Spleen (tissue), 11 donors: ENCODE results near the gene TRERF1. TPM values are rescaled to one million over a fixed set of nuclear protein-coding genes. Genes with fewer than 3 reads are reported as not detected.

Source experiments
- DNase-seq: peaks from one replicate; pipeline ENCODE4 v3.0.0-alpha.2; 2020
- H3K27ac ChIP-seq, 8 donors: fragments of 200-600 bp; sonication (generic) in 7 of 8; 1 replicate in 4 of 8; 2 replicates in 4 of 8; pipeline versions ENCODE4 v1.5.0 to v1.8.0; 2016 to 2021; ENCODE audit warnings: inconsistent platforms in 4 of 8, mild to moderate bottlenecking in 4 of 8, moderate library complexity in 1 of 8
- H3K27me3 ChIP-seq, 7 donors: fragments of 200-600 bp; sonication (generic) in 6 of 7; replicated peaks in 1 of 7; 1 replicate in 4 of 7; 2 replicates in 3 of 7; pipeline versions ENCODE4 v1.5.0 to v1.8.0; 2016 to 2021; ENCODE audit warnings: inconsistent platforms in 3 of 7, mild to moderate bottlenecking in 1 of 7
- H3K36me3 ChIP-seq, 6 donors: fragments of 200-600 bp; sonication (generic) in 5 of 6; 1 replicate in 4 of 6; 2 replicates in 2 of 6; pipeline versions ENCODE4 v1.5.0 to v1.8.0; 2016 to 2021; ENCODE audit warnings: inconsistent platforms in 2 of 6
- H3K4me1 ChIP-seq, 6 donors: fragments of 200-600 bp; sonication (generic) in 5 of 6; 1 replicate in 3 of 6; 2 replicates in 3 of 6; pipeline versions ENCODE4 v1.5.0 to v1.8.0; 2016 to 2021; ENCODE audit warnings: inconsistent platforms in 3 of 6
- H3K4me3 ChIP-seq, 8 donors: fragments of 200-600 bp; sonication (generic) in 7 of 8; 1 replicate in 4 of 8; 2 replicates in 4 of 8; pipeline versions ENCODE4 v1.5.0 to v1.8.0; 2016 to 2021; ENCODE audit warnings: inconsistent platforms in 4 of 8, mild to moderate bottlenecking in 4 of 8, moderate library complexity in 2 of 8
- H3K9me3 ChIP-seq, 8 donors: fragments of 200-600 bp; sonication (generic) in 7 of 8; 1 replicate in 4 of 8; 2 replicates in 4 of 8; pipeline versions ENCODE4 v1.5.0 to v1.8.0; 2016 to 2021; ENCODE audit warnings: inconsistent platforms in 4 of 8
- POLR2A ChIP-seq, 3 donors: fragments of 450-650 bp; IDR thresholded peaks; one replicate each; pipeline ENCODE4 v1.5.1; 2017; ENCODE audit warnings: antibody characterized with exemption in 3 of 3, mild to moderate bottlenecking in 1 of 3
- POLR2AphosphoS5 ChIP-seq, 3 donors: sonication (generic); formaldehyde crosslinking; IDR thresholded peaks; one replicate each; pipeline ENCODE4 v1.5.1; 2017; ENCODE audit warnings: antibody characterized with exemption in 3 of 3
- WGBS, 5 donors: extraction: QIAGEN DNeasy Blood & Tissue Kit in 3 of 5; methylation state at CpG; one replicate each; pipeline versions ENCODE4 v1.1.5 to v1.1.7; 2013 to 2018; 5-methylcytosine and 5-hydroxymethylcytosine counted together
- intact Hi-C: fragments of 100-400 bp; cut with DNase I; formaldehyde crosslinking; loops from one replicate; pipeline ENCODE4 v1.15.0; 2023; ENCODE audit warnings: low total_unique reads
- polyA plus RNA-seq, 3 donors: library from polyadenylated mRNA; stranded (reverse); fragments of 200-250 nt; gene quantifications; one replicate each; pipeline ENCODE4 v1.2.1, GENCODE V29; 2013
- total RNA-seq, 7 donors: library from RNA; depleted of rRNA in 3 of 7; stranded (reverse); fragments of >200 nt in 3 of 7; fragmentation: NEBNext Ultra II Directional in 4 of 7; extraction: Animal tissue kit (Norgen Biotek cat#: 25700) in 4 of 7; gene quantifications; one replicate each; pipeline versions ENCODE4 v1.1.0 to v1.2.1, GENCODE V29; 2016 to 2021
- TF ChIP-seq, protein P1 (sequence below), 11 experiments: fragments of 200-600 bp in 7 of 11; fragments of 450-650 bp in 4 of 11; sonication (generic) in 4 of 11; IDR thresholded peaks in 8 of 11; conservative IDR thresholded peaks in 3 of 11; 1 replicate in 7 of 11; 2 replicates in 4 of 11; pipeline versions ENCODE4 v1.4.0 to v1.8.0; 2016 to 2021; ENCODE audit warnings: antibody characterized with exemption in 11 of 11, inconsistent platforms in 4 of 11, mild to moderate bottlenecking in 1 of 11
- donor health status: healthy with polysubstance abuse.
- donor health status: DM: no; HTN: no; CAD: no; lungs with moderate emphysema.
- donor health status: DM: no; HTN: no; CAD: no.
- donor health status: Bipolar disorder and iron deficiency.
- donor health status: healthy.
- donor health status: DM: no; HTN: no; CAD: no.
- donor health status: DM: yes; HTN: yes; CAD: no.

TRERF1 gene
- total and polyA plus RNA-seq, 10 donors, result 1.5 to 16.9 (median 12.4) TPM

DNA sequence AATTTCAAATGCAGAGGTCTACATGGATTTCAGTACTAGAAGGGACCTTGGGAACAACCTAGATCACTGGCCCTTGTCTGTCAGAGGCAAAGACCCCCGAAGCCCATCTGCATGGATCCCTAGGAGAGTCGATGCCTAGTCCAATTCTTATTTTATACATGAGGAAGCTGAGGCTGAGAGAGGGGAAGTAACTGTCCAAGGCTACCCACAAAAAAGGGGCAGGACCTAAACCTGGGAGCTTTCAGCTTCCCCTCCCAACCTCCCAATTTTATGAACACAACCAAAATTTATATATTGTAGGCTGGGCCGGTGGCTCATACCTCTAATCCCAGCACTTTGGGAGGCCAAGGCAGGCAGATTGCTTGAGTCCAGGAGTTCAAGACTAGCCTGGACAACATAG, 73.2 kb downstream of the TRERF1 start:
- Histone ChIP-seq H3K9me3 (no peaks in the 10 kb centered on the region), H3K27ac (peak overlapping the region in 5 of 8 donors; percentile 25 to 76 (median 58)), H3K36me3 (no peaks in the 10 kb centered on the region), H3K4me3 (no peak overlapping the region), H3K27me3 (no peaks in the 10 kb centered on the region), H3K4me1 (peaks cover 3 to 75% (median 51%) of the 10 kb centered on the region in 6 donors)
- intact Hi-C loops, result no loop called here
- no peak for TF ChIP-seq POLR2AphosphoS5 (IDR thresholded peaks at IDR 0.05)
- TF ChIP-seq, protein P1, sequence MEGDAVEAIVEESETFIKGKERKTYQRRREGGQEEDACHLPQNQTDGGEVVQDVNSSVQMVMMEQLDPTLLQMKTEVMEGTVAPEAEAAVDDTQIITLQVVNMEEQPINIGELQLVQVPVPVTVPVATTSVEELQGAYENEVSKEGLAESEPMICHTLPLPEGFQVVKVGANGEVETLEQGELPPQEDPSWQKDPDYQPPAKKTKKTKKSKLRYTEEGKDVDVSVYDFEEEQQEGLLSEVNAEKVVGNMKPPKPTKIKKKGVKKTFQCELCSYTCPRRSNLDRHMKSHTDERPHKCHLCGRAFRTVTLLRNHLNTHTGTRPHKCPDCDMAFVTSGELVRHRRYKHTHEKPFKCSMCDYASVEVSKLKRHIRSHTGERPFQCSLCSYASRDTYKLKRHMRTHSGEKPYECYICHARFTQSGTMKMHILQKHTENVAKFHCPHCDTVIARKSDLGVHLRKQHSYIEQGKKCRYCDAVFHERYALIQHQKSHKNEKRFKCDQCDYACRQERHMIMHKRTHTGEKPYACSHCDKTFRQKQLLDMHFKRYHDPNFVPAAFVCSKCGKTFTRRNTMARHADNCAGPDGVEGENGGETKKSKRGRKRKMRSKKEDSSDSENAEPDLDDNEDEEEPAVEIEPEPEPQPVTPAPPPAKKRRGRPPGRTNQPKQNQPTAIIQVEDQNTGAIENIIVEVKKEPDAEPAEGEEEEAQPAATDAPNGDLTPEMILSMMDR (IDR thresholded peaks at IDR 0.05 in 8 of 11, conservative IDR thresholded peaks at IDR 0.05 in 3 of 11), result no peak
- no peak for TF ChIP-seq POLR2A (IDR thresholded peaks at IDR 0.05)
- DNase-seq, result no peak
- 23 to 34% (median 30%) methylated on average over 3 of the region's 3 CpGs for WGBS, 5 donors

DNA sequence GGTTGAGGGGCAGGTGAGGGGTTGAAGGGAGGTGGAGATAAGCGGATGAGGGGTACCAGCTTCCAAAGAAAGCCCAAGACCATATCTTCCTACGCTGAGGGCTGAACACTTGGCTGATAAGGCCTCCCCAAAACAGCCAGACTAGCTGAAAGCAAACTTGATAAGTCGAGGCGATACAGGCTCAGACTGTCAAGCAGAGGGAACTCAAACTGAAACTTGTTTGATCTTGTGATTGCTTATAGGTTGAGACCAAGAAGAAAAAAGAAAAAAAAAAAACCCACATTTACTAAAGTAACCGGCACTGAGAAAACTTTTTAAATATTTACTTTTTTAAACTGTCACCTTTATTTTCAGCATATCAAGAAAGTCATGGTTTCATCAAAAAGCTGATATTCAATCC, 73.6 kb downstream of the TRERF1 start:
- Histone ChIP-seq H3K9me3 (no peaks in the 10 kb centered on the region), H3K4me1 (peaks cover 3 to 79% (median 55%) of the 10 kb centered on the region in 6 donors), H3K36me3 (no peaks in the 10 kb centered on the region), H3K4me3 (no peak overlapping the region), H3K27me3 (no peaks in the 10 kb centered on the region), H3K27ac (peak overlapping the region in 5 of 8 donors; percentile 25 to 76 (median 58))
- no peak for DNase-seq
- intact Hi-C loops, result no loop called here
- TF ChIP-seq POLR2AphosphoS5 (IDR thresholded peaks at IDR 0.05), result no peak
- no peak for TF ChIP-seq POLR2A (IDR thresholded peaks at IDR 0.05)
- TF ChIP-seq, protein P1 (IDR thresholded peaks at IDR 0.05 in 8 of 11, conservative IDR thresholded peaks at IDR 0.05 in 3 of 11), result no peak
- 61 to 72% (median 65%) methylated on average over 5 of the region's 5 CpGs for WGBS, 5 donors

DNA sequence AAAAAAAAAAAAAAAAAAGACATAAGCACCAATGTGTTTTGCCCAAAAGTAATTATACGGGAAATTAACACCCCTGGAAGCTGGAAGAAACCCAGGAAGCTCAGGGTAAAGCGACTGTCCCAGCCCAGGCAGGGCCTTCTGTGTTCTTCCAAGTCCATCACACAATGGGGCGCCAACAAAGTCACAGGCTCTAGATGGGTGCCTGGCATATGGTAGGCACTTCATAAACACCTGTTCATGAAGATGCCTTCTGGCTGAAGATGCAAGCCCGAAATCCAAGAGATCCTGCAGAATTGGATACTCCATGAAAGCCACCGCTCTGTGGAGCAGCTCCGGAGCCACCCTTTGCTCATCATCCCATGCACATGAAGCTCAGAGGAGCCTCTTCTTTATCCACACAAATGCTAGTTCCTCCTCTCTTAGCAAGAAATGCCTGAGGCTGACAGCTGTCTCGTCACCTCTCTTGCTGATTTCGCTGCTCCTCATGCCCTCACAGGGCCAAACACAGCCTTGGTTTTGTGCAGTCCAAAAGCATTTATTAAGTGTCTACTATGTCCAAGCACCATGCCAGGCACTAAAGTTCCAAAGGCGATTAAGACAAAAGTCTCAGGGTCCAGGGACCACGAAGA, 76.6 kb downstream of the TRERF1 start:
- Histone ChIP-seq H3K4me1 (peaks cover 3 to 86% (median 52%) of the 10 kb centered on the region in 6 donors), H3K9me3 (no peaks in the 10 kb centered on the region), H3K27ac (peak overlapping the region in 5 of 8 donors; percentile 26 to 97 (median 76)), H3K27me3 (no peaks in the 10 kb centered on the region), H3K4me3 (no peak overlapping the region), H3K36me3 (no peaks in the 10 kb centered on the region)
- TF ChIP-seq, protein P1 (IDR thresholded peaks at IDR 0.05 in 8 of 11, conservative IDR thresholded peaks at IDR 0.05 in 3 of 11), result no peak
- TF ChIP-seq POLR2AphosphoS5 (IDR thresholded peaks at IDR 0.05), result no peak
- TF ChIP-seq POLR2A (IDR thresholded peaks at IDR 0.05), result no peak
- no peak for DNase-seq
- WGBS, 5 donors, result 87 to 95% (median 92%) methylated on average over 9 to 10 of the region's 10 CpGs
- intact Hi-C loops, result no loop called here

DNA sequence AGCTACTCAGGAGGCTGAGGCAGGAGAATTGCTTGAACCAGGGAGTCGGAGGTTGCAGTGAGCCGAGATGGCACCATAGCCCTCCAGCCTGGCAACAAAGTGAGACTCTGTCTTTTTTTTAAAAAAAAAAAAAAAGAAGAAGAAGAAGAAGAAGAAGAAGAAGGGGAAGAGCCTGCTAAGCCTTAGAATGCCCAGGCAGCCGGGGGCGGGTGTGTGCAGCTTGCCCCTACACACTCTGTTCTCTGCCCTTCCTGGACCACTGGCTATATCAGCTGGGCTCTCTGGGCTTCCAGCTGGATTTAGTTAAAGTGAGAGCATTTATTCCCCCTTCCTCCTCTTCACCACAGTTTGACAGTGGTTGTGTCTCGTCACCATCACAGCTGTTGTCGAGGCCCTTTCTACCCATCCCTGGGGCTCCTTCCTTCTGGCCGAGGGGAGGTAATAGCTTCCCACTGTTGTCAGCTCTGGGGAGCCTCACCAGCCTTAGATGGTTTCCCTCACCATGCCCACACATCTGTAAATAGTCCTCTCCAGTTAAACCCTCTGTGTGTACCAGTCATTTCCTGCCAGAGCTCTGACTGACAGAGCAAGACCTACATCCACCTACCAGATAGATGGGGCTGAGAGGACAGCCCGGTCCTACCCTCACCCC, 77.6 kb downstream of the TRERF1 start:
- Histone ChIP-seq H3K4me1 (peaks cover 3 to 86% (median 57%) of the 10 kb centered on the region in 6 donors), H3K27ac (peak overlapping the region in 7 of 8 donors; percentile 42 to 97 (median 75)), H3K9me3 (no peaks in the 10 kb centered on the region), H3K27me3 (no peaks in the 10 kb centered on the region), H3K36me3 (no peaks in the 10 kb centered on the region), H3K4me3 (no peak overlapping the region)
- no peak for DNase-seq
- WGBS, 5 donors, result 33 to 47% (median 45%) methylated on average over 8 of the region's 8 CpGs
- intact Hi-C loops, result no loop called here
- TF ChIP-seq, protein P1 (IDR thresholded peaks at IDR 0.05 in 8 of 11, conservative IDR thresholded peaks at IDR 0.05 in 3 of 11), result no peak
- TF ChIP-seq POLR2AphosphoS5 (IDR thresholded peaks at IDR 0.05), result peak in 1 of 3 donors; percentile 7
